ENCODE data around the gene KCNV2. TPM values are rescaled to one million over a fixed set of nuclear protein-coding genes. Genes with fewer than 3 reads are reported as not detected.

KCNV2 gene
- total RNA-seq, 4 donors from 2014 or later = not detected

DNA sequence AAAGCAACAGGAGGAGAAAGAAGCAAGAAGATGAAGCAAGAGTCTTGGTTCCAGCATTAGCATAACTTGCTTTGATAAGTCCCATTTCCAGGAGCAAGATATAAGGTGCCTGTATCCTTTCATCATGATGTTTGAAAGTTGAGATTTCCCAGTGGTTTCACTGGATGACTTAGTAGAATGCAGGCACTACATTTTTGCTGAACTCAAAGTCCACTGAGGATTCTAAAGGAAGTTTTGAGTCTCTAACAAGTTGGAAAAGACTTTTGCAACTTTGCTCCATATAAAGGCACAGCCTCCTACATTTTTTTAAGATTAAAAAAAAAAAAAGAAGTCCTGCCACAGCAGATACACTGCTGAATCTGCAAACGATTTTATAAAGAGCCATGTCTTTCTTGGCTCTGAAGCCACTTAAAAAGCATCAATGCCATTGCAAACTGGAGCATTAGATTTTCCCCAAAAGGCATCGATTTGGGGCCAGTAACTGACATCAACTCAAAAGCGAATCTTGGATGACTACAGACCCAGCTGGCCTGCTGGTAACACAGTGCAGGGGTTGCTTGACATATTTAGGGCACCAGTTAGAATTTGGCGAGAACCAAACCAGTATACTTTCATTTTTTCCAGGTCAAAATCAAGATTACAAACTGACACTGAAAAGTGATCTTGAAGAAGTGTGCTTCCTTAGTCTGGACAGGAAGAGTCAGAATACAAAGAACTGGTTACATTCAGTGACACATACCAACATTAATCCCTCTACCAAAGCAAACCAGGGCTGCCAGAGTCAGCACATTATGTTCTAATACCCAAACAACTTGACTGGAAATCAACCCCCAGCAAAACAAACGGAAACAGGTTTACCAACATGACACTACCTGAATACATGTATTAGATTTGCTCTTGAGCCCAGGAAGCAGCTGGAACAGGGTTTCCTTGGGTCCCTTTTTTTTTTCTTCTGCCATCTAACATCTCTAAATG, 39.1 kb upstream of the KCNV2 start:
- H3K36me3 ChIP-seq = no peaks in the 10 kb centered on the region
- WGBS, 2 donors = 37% methylated on average over 5 of the region's 5 CpGs
- peak overlapping the region in 2 of 4 donors; percentile 10 to 12 for H3K4me3 ChIP-seq
- H3K9me3 ChIP-seq = no peaks in the 10 kb centered on the region
- H3K27ac ChIP-seq = peak overlapping the region; percentile 63 to 88 (median 78)
- H3K27me3 ChIP-seq = no peaks in the 10 kb centered on the region
- intact Hi-C loops (cut with DNase I) = no loop called here
- no peak for TF ChIP-seq CTCF (IDR thresholded peaks at IDR 0.05)
- DNase-seq = no peak
- peaks cover 4 to 78% (median 12%) of the 10 kb centered on the region in 3 donors for H3K4me1 ChIP-seq

DNA sequence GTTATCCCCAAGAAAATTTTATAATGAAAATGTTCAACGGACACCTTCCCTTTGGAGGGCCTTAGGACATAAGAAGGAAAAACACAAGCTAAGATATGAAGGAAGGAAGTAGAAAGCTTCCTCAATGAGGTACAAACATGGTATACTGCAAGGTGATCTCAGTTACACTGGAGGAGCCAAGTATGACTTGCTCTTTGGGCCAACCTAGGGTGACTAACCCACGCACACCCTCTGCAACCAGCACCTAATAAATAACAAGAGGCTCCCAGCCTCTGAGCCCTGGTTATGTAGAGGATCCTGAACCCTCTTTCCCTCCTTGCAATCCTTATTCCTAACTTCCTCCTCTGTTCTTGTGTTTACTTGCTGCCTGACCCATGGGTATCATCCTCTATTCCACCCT, 38.3 kb upstream of the KCNV2 start:
- 61 to 86% methylated on average over 2 of the region's 2 CpGs for WGBS, 2 donors

DNA sequence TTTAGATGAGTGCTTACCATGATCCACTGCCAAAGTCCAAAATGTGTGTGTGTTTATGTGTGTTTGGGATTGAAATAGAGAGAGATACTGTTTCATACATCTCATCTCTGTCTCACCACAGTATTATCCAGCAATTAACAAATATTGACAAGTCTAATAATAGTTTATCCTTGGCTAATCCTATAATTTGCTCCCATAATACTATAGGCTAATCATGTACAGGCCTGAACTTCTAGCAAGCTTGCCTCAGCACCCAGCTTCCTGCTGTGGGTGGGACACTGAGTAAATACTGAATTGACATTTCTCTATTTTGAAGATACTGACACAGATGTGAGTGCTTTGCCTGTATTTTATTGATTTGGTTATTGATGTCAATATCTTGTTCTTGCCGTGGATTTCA, 35.3 kb upstream of the KCNV2 start:
- DNase-seq = no peak
- Histone ChIP-seq H3K9me3 (no peaks in the 10 kb centered on the region), H3K27me3 (no peaks in the 10 kb centered on the region), H3K36me3 (no peaks in the 10 kb centered on the region), H3K4me3 (no peak overlapping the region), H3K4me1 (peaks cover 3 to 70% (median 4%) of the 10 kb centered on the region in 3 donors), H3K27ac (peak overlapping the region in 3 of 4 donors; percentile 71 to 88 (median 74))
- TF ChIP-seq POLR2A (IDR thresholded peaks at IDR 0.05) = no peak
- no peak for TF ChIP-seq CTCF (IDR thresholded peaks at IDR 0.05)
- intact Hi-C loops (cut with DNase I) = no loop called here
- WGBS, 2 donors = 25 to 33% methylated on average over 1 of the region's 1 CpG

More for the DNA sequence above, 38.3 kb upstream of the KCNV2 start:
- Histone ChIP-seq H3K4me1 (peaks cover 4 to 81% (median 12%) of the 10 kb centered on the region in 3 donors), H3K27me3 (no peaks in the 10 kb centered on the region), H3K36me3 (no peaks in the 10 kb centered on the region), H3K27ac (peak overlapping the region; percentile 37 to 88 (median 78)), H3K4me3 (no peak overlapping the region), H3K9me3 (no peaks in the 10 kb centered on the region)
- no peak for DNase-seq
- intact Hi-C loops (cut with DNase I) = no loop called here
- TF ChIP-seq POLR2A (IDR thresholded peaks at IDR 0.05) (no peak), CTCF (IDR thresholded peaks at IDR 0.05) (no peak)

DNA sequence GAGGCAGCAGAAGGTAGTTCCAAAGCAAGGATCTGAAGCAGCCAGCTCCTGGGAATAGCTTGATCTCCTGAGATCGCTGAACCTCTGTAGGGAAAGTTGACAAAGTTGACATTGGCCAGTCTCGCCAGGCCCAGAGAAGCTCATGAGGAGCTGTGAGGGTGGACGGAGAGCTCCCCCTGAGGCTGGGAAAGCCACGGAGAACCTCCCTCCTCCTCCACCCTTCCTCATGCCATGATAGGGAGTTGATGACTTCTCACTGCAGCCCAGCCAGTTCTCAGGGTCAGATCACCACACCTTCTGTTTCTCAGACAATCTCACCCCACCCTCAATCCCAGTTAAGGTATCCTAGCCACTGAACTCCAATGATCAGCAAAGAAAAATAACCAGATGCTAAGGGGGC, 30.4 kb upstream of the KCNV2 start:
- peaks cover 0 to 24% (median 0%) of the 10 kb centered on the region in 3 donors for H3K4me1 ChIP-seq
- no peak overlapping the region for H3K4me3 ChIP-seq
- intact Hi-C loops (cut with DNase I) = no loop called here
- no peak for TF ChIP-seq CTCF (IDR thresholded peaks at IDR 0.05)
- no peak for TF ChIP-seq POLR2A (IDR thresholded peaks at IDR 0.05)
- peak overlapping the region in 1 of 4 donors; percentile 33 for H3K27ac ChIP-seq
- H3K27me3 ChIP-seq = no peaks in the 10 kb centered on the region
- H3K36me3 ChIP-seq = no peaks in the 10 kb centered on the region
- WGBS, 2 donors = 70 to 83% methylated on average over 4 of the region's 4 CpGs
- H3K9me3 ChIP-seq = no peaks in the 10 kb centered on the region
- no peak for DNase-seq

- DNase-seq = no peak
- intact Hi-C loops (cut with DNase I) = no loop called here
- Histone ChIP-seq H3K4me3 (no peak overlapping the region), H3K9me3 (no peaks in the 10 kb centered on the region), H3K36me3 (no peaks in the 10 kb centered on the region), H3K4me1 (peaks cover 0 to 7% (median 0%) of the 10 kb centered on the region in 3 donors), H3K27ac (no peak overlapping the region), H3K27me3 (no peaks in the 10 kb centered on the region)
- 84 to 94% methylated on average over 3 of the region's 3 CpGs for WGBS, 2 donors
- TF ChIP-seq CTCF (IDR thresholded peaks at IDR 0.05) (no peak), POLR2A (IDR thresholded peaks at IDR 0.05) (no peak)
Measured at GRCh38 chr9:2688636-2689035, 28.7 kb upstream of the KCNV2 start.

Measured in esophagus squamous epithelium (tissue), 5 donors.